ENCODE data around the gene VAMP8. TPM values are rescaled to one million over a fixed set of nuclear protein-coding genes. Genes with fewer than 3 reads are reported as not detected.
"Not testable (repeated sequence)": the region's sequence is repeated elsewhere in the genome, so short reads cannot be mapped to it uniquely, and the experiment has no call there.

Gene VAMP8
- total RNA-seq, 1 donor from 2014 or later = 6.8 TPM

DNA sequence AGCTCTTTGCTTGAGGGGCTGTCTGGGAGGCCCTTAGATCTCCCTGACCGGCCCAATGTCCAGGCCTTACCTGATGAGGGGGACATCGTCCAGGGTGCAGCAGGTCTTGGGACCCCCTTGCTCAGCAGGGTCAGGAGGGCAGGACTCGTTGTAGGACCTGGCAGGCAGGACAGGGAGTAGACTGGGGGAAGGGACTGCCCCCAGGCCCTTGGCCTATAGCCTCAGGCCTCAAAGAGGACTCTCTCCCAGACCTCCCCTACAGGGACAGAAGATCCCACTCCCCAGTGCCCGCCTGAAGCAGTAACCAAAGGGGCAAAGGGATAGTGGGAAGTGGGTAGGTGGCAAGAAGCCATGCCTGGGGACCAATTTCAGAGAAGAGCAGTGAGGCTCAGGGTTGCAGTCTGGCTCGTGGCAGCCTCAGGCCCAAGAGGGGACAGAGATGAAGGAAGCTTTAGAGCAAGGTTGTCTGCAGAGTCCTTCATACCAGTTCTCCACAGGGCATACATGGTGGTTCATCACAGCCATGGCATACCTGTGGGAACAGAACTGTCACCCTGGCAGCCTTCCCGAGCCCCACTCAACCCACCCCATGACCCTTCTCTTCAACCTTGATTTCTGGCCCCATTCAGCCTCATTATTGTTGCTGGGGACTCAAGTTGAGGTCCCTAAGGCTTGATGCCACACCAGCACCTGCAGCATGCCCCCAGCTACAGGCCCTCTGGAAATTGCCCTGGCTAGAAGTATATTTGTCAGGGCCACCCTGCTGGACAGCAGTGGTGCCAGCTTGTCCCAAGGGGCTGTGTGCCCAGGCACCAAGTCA is 23.8 kb downstream of the VAMP8 start:
- DNase-seq = no peak

GRCh38 chr2:85601771-85602475 is 24.5 kb downstream of the VAMP8 start:
- peak; percentile 58 for DNase-seq

DNA sequence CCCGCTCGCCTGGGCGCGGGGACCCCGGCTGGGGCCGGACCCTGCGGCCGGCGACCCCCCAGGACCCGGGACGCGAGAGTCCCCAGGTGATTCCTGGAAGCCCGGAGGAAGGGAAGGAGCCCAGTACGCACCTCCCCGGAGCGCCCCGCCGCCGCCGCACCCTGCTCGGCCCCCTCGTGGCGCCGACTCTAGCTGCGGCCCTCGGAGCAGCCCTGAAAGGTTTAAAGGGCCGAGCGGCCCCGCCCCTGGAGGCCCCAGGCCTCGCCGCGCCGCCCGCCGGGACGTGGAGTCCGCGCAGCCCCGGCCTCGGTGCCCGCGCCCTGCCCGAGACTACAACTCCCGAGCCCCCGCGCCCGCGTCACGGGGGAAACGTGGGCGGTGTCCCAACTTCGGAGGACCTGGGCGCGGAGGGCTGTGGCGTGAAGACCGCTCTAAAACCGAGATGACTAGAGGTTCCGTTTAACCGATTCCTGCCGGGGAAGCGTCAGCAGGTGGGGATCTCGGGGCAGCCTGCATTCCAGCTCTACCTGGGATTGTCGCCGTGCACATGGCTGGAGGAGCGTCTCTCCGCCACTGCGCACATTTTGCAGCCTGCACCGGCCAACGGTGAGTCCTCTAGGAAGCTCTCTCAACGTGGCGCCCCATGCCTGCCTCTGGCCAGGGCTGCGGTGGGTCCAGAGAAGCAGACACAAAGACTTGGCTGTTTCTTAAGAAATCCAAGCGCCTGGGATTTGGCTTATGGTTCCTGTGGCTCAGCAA is 25.3 kb downstream of the VAMP8 start, which contains the start of gene TMEM150A:
TMEM150A (minus strand) TSS at position 223 of the 759 bp plus-strand sequence. CDS start 750 bp downstream, outside the sequence.
- DNase-seq = peak; percentile 92

GRCh38 chr2:85604133-85604444 is 26.7 kb downstream of the VAMP8 start:
- not testable (repeated sequence) for DNase-seq

GRCh38 chr2:85604568-85605339 is 27.4 kb downstream of the VAMP8 start:
- no peak for DNase-seq

DNA sequence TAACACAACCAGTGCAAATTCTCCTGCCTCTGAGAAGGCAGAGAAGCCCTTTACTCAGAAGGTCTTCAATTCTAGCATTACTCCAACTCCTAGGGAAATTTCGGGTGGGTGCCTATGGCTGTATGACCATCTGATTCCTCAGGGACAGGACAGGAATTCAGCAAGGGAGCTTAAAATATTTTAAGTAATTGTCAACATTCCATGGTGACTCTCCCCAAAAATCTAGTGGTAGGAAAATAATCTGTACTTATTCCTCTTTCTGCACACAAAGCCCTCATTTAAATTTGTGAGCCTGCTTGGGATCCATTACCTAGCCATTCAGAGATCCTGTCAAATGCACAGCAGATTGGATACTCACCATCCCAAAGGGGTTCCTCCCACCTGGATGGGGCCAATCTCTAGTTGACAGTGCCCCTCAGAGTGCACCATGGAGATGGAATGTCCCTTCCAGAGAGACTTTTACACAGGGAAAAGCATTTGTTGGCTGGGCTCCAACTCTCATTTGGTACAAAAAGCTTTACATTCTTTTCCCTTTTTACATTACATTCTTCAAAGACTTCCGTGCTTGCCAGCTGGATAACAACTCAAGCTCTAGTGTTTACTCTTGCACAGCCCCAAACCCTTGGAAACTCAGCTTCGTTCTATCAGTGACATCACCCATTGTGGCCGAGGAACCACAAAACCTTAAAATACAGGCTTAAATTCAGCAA is 28.2 kb downstream of the VAMP8 start:
- DNase-seq = peak; percentile 71

- DNase-seq = no peak
These were observed 28.7 kb downstream of the VAMP8 start for GRCh38 chr2:85606116-85606455.

GRCh38 chr2:85607268-85608215 is 30.2 kb downstream of the VAMP8 start:
- no peak for DNase-seq

GRCh38 chr2:85611217-85611704 is 33.9 kb downstream of the VAMP8 start:
- DNase-seq = peak; percentile 25

DNA sequence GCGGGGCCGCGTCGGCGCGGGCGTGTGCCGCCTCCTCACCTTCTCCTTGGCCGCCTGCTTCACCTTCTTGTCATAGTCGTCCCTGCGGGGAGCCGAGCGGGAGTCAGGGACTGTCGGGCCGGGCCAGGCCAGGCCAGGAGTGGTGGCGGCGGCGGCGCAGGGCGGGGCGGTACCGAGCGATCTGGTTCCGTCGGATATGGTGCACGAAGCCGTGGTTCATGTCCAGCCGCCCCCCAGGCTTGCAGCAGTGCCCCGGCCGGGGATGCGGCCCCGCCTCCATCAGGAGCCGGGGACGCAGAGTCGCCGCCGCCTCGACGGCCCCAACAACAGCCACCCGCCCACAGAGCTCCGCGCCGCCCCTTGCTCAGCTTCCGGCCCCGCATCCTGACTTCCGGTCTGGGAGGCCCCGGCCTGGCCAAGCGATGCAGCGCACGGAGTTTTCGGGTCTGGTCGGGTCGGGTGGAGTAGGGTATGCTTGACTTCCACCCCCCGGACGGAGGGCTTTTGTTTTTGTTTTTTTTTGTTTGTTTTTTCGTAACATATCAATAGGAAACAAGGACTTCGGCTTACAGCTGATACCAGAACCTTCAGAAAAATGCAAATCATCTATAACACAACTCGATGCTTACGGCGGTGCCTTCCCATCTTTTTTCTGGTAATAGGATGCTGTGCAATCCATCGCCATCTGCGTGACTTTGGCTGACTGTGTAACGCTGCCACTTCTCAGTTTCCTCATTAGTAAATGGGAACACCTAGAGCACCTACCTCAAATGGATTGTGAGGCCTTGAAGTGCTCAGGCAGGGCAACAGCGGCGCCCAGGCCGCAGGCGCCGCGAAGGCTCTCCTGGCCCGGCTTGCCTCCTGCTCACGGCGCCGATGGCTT is 34.6 kb downstream of the VAMP8 start, which contains the start of gene C2orf68:
C2orf68 (minus strand) TSS at position 362 of the 883 bp plus-strand sequence; CDS start at position 280, 82 bp downstream.
- peak; percentile 88 for DNase-seq

DNA sequence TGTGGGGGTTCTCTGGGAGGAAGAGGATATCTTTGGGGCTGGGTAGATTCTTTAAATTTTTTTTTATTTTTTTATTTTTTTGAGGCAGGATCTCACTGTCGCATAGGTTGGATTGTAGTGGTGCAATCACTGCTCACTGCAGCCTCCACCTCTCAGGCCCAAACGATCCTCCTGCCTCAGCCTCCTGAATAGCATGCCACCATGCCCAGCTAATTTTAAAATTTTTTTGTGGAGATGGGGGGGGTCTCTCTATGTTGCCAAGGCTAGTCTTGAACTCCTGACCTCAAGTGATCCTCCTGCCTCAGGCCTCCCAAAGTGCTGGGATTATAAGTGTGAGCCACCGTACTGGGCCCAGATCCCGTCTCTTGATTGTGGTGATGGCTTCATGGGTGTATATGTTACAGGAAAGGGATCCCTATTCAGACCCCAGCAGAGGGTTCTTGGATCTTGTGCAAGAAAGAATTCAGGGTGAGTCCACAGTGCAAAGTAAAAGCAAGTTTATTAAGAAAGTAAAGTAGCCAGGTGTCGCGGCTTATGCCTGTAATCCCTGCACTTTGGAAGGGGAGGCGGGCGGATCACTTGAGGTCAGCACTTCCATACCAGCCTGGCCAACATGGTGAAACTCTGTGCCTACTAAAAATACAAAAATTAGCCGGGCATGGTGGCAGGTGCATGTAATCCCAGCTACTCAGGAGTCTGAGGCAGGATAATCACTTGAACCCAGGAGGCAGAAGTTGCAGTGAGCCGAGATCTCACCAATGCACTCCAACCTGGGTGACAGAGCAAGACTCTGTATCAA is 36.5 kb downstream of the VAMP8 start:
- DNase-seq = no peak

DNA sequence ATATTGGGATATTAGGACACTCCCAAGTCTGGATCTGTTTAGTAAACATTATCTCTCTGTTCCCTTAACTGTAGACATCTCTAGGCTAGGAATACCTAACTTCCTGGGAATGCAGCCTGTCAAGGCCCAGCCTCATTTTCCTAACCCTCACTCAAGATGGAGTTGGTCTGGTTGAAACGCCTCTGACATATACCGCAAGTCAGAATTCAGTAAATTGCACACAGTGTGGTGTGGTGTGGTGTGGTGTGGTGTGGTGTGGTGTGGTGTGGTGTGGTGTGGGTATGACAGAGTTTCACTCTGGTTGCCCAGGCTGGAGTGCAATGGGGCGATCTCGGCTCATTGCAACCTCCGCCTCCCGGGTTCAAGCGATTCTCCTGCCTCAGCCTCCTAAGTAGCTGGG is 37.4 kb downstream of the VAMP8 start:
- DNase-seq = not testable (repeated sequence)

- DNase-seq = no peak
These were observed 38.0 kb downstream of the VAMP8 start for GRCh38 chr2:85615413-85615728.

DNA sequence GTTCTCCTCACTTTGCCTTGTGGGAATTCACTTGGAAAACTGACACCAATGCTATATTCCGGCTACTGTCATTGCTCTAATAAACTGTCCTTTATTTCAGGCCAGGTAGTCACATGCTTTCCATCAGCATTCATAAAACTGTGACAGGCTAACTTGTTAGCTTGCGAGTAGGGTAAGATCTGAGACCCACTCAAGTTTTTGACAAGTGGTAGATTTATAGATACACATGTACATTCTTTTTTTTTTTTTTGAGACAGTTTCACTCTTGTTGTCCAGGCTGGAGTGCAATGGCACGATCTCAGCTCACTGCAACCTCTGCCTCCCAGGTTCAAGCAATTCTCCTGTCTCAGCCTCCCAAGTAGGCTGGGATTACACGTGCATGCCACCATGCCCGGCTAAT is 40.3 kb downstream of the VAMP8 start:
- not testable (repeated sequence) for DNase-seq

DNA sequence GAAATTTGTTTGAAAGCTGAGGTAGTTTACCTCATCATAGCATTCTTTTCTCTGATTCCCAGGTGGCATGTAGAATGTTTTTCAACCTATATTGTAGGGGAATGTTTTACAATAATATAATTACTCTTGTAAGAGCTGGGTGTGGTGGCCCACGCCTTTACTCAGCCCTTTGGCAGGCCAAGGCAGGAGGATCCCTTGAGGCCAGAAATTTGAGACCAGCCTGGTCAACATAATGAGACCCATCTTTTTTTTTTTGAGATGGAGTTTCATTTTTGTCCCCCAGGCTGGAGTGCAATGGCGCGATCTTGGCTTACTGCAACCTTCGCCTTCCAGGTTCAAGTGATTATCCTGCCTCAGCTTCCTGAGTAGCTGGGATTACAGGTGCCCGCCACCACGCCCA is 42.2 kb downstream of the VAMP8 start:
- DNase-seq = no peak

DNA sequence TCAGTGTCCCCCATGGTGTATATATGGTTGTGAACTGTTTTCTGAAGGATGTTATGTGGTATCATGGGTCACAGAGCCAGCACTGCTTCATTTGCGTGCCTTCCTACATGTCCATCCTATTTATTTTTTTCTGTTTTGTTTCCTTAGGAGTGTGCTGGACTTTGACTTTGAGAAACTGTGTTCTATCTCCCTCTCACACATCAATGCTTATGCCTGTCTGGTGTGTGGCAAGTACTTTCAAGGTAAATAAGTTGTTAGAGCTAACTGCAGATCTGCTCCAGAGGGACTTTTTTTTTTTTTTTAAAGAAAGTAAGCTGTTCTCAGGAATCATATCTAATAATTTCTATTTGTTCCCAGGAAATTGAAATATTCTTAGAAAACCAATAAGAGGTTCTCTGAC is 44.0 kb downstream of the VAMP8 start:
- DNase-seq = no peak

DNA sequence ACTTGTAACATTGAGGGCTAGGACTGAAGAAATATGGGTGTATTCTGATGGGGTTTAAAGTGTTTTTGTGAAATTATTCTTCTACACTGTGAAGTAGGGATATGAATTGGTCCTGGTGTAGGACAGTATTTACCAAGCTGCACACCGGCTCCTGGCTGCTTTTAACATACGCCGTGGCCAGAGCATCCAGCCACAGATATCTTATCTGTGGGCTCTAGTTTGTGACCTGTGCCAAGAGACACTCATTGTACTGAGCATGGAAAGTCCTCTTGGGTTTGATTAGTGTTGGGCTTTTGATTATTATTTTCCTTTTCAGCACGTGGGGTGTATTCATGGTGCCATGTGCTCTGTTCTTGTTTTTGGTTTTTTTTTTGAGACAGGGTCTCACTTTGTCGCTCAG is 46.6 kb downstream of the VAMP8 start:
- DNase-seq = no peak

GRCh38 chr2:85628658-85629057 is 51.3 kb downstream of the VAMP8 start:
- no peak for DNase-seq

- no peak for DNase-seq
These were observed 53.9 kb downstream of the VAMP8 start for GRCh38 chr2:85631316-85631715.
